Measurements from ENCODE around the gene SLC25A53.
"Not testable (repeated sequence)": the region's sequence is repeated elsewhere in the genome, so short reads cannot be mapped to it uniquely, and the experiment has no call there.

The SLC25A53 gene

DNA sequence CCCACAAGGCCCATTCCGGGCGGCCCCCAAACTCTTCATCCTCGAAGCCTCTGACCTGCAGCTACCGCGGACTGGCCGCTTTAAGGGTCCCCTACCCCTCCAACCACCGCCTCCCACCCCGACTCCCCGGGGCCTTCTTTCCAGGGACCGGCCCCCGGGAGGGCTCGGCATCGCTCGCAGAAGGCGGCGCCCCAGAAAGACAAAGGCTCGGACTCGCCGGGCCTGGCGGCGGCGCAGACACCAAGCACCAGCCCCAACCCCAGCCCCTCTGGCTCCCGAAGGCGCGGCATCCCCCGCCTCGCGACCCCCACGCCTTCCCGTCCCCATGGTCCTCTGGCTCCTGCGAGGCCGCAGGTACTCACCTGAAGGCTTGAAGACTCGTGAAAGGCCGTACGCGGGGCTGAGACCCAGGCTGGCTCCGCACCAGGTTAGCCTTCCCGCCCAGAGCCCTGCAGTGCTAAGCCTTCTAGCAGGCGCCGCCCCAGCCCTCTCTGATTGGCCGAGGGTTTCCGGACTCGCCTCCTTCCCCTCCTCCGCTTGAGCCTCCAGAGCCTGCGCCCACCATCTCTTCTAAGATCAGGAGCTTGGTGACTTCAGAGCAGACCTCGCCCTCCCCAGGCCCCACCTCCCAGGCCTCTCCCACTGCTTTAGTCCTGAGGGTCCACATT, 80.9 kb downstream of the SLC25A53 start, which contains the start of gene TMSB15C:
TMSB15C (minus strand) TSS at position 459 of the 668 bp plus-strand sequence.
- DNase-seq (ENCODE audit: low read depth) = not testable (repeated sequence)

DNA sequence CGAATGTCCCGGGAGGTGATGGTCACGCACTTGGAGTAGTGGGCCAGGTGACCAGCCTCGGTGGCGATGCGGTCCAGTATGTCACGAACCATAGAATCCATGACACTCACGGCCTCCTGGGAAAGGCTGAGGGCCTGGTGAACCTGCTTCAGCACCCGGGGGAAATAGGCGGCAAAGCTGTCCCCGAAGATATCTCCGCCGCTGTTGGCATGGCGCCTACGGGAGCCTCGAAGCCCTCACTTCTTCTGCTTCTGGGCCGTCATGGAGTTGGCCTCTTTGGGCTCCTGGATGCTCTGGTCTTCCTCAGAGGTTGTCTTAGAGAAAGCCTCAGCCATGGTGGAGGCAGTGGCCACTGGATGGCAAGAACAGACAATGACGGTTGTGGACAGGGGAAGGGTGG, 94.2 kb downstream of the SLC25A53 start:
- DNase-seq (ENCODE audit: low read depth) = not testable (repeated sequence)

DNA sequence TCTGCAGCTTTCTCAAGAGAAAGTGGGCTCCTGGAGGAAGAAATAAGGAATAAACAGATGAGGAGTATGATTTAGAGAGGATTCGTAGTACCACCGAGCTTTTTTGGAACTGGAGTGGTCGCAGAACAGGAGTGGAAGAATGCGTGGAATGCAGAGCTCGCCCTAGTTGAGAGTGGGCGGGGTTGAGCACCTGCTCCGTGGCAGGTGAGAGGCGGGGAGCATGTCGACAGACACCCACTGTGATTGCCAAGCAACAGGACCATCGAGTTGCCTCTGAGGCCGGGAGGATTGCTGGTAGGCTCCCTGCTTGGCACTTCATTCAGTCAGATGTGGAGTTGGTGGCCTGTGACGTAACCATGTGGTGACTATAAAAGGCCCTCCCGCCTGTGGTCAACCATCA, 101.9 kb downstream of the SLC25A53 start:
- DNase-seq (ENCODE audit: low read depth) = not testable (repeated sequence)

All from EH (cell line).